Stimulated activated CD8-positive, alpha-beta memory T cell treated with anti-CD3 and anti-CD28 coated beads, Interleukin-4, amount 100 ng/mL, for 1 hour (primary cell): ENCODE data around the gene MAP2.

Experiments
- DNase-seq, 2 donors: peaks; one replicate each; pipeline ENCODE4 v3.0.0-alpha.2; 2020; ENCODE audit warnings: low read depth in 2 of 2, low spot score in 1 of 2

MAP2 gene

DNA sequence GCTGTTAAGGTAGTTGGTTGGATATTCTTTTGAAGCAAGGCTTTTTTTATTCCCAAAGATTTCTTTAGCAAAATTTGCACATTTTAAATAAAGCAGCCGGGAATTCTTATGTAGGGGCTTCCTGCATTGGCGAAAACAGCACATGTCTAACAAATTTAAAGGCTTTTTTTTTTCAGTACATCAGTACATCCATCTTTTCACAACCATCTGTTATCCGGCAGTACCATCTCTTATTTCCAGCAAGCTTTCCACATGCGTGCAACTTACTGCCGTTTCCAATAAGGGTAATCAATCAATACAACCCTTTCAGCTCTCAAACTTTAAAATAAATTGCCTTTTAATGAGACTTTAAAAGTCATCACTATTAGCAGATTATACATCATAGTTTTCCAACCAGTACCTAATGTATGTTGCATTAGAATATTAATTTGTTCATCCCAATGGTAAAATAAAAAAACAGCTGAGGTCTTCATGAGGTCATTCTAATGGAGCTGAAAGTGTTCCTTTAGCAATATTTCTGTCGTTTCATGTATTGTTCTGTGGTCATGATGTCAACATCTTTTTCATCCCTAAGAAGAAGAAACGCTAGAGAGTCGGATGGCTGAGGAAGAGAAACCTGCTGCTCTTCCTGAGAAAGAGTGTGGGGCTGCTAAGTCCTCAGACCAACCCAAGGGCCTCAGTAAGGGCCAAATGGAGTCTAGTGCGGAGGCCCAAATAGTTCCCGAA lies 266.3 kb downstream of the MAP2 start:
- DNase-seq, result no peak

DNA sequence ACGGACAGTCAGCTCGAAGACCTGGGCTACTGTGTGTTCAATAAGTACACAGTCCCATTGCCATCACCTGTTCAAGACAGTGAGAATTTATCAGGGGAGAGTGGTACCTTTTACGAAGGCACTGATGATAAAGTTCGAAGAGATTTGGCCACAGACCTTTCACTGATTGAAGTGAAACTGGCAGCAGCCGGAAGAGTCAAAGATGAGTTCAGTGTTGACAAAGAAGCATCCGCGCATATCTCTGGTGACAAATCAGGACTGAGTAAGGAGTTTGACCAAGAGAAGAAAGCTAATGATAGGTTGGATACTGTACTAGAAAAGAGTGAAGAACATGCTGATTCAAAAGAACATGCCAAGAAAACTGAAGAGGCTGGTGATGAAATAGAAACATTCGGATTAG lies 270.9 kb downstream of the MAP2 start:
- no peak for DNase-seq

- no peak for DNase-seq
Measured at GRCh38 chr2:209696836-209697711, 273.2 kb downstream of the MAP2 start.

DNA sequence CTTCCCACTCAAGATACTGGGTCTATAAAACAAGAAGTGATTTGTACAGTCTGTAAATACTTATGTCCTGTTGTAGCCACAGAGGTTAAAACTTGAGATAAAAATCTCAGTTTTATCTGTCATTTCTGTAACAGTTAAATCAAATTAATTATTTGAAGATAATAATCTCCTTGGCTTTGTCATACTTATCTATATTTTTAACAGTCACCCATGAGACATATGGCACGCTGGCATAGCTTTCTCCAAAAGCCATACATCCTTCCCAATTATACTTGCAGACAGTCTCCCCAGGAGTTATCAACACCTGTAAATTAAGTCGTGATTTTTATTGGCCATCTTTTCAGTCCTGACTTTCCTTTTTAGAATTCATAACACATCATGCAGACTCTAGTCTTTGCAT lies 278.9 kb downstream of the MAP2 start:
- DNase-seq, result no peak

DNA sequence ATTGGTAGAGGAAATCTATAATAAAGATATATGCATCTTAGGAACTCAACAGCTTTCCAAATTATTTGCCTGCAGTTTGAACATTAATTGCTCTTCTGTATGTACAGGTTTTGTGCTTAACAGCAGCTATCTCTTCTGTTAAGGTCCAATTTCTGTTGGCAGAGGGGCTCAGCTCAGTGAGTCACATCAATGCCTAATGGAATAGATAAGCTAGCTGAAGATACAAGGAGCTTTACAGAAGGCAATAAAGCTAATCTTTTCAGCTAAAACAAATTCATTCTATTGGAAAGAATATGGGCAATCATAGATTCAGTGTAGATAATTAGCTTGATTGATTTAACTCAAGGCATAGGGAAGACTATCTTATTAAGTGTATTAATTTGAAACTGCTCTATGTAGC lies 289.4 kb downstream of the MAP2 start:
- DNase-seq, result no peak

DNA sequence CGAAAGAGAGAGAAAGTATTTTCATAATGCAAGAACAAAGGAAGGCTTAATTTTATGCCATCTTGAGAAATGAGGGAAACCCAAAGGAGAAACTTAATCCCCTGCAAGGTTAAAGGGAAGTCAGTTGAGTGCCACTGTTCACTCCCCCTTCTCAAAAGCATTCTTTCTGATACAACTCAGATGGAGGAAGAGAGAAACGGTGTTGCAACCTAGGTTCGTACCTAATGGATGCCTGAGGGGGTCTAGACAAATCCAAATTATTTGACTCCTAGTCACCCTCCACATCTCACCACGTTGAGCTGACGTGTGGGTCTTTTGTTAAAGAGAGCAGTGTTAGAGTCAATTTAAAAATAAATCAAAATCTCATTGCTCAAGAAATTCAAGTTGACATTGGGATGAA lies 295.2 kb downstream of the MAP2 start:
- DNase-seq, result no peak

DNA sequence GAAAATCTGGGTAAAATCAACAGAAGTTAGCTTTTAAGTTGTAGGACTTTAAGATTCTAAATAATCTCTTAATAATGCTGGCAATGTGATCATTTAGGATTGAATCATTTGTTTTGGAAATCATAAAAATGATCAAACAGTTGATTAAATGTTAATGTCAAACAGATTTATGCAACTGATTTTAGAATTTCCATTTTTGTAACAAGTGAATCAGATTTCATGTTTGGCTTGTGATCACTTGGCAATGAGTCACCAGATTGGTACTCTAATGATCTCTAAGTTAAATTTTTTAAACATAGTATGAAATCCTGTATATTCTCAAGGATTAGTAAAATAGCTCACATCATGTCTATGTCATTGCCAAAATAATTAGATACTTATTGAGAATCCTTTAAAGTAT lies 297.6 kb downstream of the MAP2 start:
- DNase-seq, result no peak

DNA sequence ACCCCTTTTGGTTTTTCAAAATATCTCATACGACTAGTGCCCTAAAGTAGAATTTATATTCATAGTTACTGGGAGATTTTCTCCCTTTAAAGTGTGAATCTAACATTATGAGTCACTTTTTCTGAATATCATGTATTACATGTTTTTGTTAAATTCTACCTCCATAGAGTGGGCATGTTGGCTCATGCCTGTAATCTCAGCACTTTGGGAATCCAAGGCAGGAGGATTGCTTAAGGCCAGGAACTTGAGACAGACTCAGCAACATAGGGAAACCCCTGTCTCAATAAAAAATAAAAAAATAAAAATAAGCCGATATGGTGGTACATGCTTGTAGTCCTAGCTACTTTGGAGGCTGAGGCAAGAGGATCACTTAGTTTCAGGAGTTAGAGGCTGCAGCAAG lies 302.5 kb downstream of the MAP2 start:
- DNase-seq, result no peak

- no peak for DNase-seq
Measured at GRCh38 chr2:209727077-209727476, 303.2 kb downstream of the MAP2 start.

GRCh38 chr2:209734805-209735204 lies 311.0 kb downstream of the MAP2 start:
- DNase-seq, result no peak

DNA sequence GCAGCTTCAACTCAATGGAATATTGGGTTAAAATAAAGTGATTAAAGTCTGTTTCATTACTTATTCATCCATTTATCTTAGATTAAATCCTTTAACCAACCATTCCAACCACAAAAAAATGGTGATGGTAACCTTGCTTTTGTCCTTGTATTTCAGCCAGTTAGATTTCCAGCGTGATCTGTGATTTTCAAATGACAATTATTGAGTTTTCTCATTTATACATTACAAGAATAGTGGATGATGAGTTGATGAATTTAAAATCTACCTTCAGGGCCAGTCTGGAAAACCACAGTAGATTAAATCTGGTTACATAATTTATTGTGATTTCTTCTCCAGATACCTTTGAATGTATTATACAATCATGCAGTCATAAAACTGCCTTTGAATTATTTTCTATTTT lies 318.1 kb downstream of the MAP2 start:
- no peak for DNase-seq

DNA sequence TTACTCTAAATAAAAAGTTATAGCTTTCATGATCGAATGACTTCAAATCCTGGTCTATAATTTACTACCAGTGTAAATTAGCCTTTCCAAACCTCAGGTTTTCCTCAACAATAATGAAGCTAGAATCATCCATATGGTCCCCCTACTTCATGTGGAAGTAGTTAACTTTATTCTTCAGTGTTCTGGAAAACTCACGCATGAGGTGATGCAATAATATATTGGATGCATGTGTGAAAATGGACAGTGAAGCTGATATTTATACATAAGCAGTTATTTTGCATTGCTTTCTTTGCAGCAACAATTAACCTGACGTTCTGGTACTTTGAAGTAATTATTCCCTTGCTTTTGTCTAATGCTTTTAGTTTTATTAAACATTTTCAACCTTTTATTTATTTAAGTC lies 329.2 kb downstream of the MAP2 start:
- no peak for DNase-seq

DNA sequence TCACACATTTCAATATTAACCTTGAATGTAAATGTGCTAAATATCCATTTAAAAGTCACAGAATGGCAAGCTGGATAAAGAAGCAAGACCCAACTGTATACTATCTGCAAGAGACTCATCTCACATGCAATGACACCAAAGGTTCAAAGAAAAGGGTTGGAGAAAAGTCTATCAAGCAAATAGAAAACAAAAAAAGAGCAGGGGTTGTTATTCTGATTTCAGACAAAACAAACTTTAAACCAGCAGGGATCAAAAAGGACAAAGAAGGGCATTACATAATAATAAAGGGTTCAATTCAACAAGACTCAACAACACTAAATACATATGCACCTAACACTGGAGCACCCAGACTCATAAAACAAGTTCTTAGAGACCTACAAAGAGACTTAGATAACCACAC lies 333.3 kb downstream of the MAP2 start:
- DNase-seq, result no peak

- no peak for DNase-seq
Measured at GRCh38 chr2:209761566-209761965, 337.7 kb downstream of the MAP2 start.

DNA sequence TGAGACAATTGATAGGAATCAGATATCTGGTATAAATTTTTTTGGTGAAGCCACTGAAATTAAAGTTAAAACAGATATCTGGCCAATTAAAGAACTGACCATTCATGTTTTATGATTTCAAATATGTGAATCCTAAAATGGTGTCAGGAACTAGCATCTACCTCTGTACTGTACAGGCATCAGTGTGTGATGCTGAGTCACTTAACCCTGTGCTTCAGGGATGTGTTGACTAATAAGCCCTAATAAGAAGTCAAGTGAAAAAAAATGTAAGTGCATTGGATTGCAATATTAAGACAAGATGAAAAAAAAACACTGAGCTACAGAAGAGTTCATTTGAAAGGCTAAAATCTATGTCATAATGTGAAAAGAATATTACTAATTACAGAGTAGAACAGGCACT lies 338.7 kb downstream of the MAP2 start:
- DNase-seq, result no peak

DNA sequence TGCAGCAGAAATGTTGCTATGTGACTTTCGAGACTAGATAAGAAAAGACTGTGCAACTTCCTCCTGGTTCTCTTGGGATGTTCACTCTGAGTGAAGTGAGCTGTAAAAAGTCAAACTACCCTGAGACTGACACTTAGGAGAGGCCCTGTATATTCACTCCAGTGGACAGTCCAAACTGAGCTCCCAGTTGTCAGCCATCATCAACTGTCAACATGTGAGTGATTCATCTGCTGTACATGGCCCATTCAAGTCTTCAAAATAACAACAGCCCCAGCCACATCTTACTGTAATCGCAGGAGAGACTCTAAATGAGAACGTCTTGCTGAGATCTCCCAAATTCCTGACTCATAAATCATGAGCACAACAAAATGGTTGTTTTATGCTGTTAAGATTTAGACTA lies 339.3 kb downstream of the MAP2 start:
- DNase-seq, result no peak

DNA sequence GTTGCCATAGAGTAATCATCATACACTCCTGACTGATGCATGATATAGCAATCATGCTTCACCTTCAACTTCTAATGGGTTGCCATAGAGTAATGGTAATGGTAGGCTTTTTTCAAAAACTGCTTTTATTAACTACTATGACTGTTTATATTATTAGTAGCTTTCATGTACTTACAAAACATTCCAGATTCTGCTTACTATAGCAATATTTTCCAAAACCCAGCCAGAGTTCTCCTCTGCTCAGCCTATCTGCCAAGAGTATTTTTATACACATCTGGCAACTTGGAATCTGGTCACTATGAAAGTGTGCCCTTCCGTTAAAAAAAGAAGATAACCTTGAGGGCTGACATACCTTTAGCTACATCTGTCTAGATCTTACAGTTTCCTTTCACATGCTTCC lies 342.8 kb downstream of the MAP2 start:
- DNase-seq, result no peak

DNA sequence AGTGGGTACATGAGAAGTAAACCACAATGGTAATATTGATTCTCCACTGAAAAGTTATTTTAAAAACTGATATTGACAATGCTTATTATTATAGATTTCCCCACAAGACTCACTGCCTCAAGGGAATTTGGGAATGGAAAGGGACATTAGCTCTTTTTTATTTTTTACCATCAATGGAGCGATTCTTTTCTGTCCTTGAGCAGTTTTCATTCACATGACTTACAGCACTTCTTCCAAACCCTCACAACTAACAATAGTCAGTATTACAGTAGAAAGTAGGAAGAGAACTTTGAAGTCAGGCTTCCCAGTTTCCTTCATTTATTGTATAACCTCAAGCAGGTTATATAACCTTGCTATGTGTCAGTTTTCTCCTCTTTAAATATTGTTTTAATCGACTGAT lies 343.5 kb downstream of the MAP2 start:
- DNase-seq, result no peak

GRCh38 chr2:209768557-209768956 lies 344.7 kb downstream of the MAP2 start:
- no peak for DNase-seq

GRCh38 chr2:209771474-209772289 lies 347.8 kb downstream of the MAP2 start, which contains the start of gene UNC80:
UNC80 (plus strand) TSS chr2:209771832; CDS start chr2:209772073, 241 bp downstream.
- DNase-seq, result no peak

- DNase-seq, result no peak
Measured at GRCh38 chr2:209772290-209772685, 348.4 kb downstream of the MAP2 start.

DNA sequence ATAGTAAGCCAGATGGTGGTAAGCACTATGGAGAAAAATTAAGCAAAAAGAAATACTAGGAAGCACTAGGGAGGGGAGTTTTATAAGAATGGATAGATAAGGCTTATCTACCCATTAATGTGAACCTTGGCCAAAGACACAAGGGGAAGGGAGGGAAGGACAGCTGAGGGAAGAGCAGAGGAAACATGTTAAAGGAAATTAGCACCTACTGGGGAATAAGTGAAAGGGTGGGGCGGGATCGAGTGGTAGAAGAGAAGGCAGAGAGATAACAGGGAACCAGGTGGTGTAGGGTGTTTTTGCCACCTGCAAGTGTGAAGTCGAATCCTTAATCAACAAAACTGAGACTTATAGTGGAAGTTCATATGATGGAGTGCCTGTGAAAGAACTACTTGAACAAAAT lies 349.5 kb downstream of the MAP2 start:
- no peak for DNase-seq
